Activated naive CD4-positive, alpha-beta T cell treated with anti-CD3 and anti-CD28 coated beads, Interleukin-2, amount 50 U/mL, for 16 hours (primary cell): ENCODE results near the gene IER5.

ENCODE experiments used
- DNase-seq: peaks from one replicate; pipeline ENCODE4 v3.0.0-alpha.2; 2020

IER5 gene

GRCh38 chr1:181077576-181078242 is 10.8 kb upstream of the IER5 start:
- no peak for DNase-seq

GRCh38 chr1:181079382-181079781 is 9.1 kb upstream of the IER5 start:
- DNase-seq, result no peak

- DNase-seq, result no peak
Observed at GRCh38 chr1:181079920-181080319, 8.6 kb upstream of the IER5 start.

- no peak for DNase-seq
Observed at GRCh38 chr1:181080556-181080955, 7.9 kb upstream of the IER5 start.

- no peak for DNase-seq
Observed at GRCh38 chr1:181081395-181081794, 7.1 kb upstream of the IER5 start.

- DNase-seq, result peak; percentile 53
Observed at GRCh38 chr1:181083842-181084605, 4.5 kb upstream of the IER5 start.

- no peak for DNase-seq
Observed at GRCh38 chr1:181084606-181084969, 3.9 kb upstream of the IER5 start.

GRCh38 chr1:181086091-181086490 is 2.4 kb upstream of the IER5 start:
- no peak for DNase-seq

- DNase-seq, result no peak
Observed at GRCh38 chr1:181086926-181087325, 1.6 kb upstream of the IER5 start.

- DNase-seq, result no peak
Observed at GRCh38 chr1:181087400-181087901, 1.0 kb upstream of the IER5 start.

GRCh38 chr1:181089017-181089675 is 646 bp downstream of the IER5 start:
- DNase-seq, result peak; percentile 35

- DNase-seq, result peak; percentile 63
Observed at GRCh38 chr1:181089676-181090544, 1.4 kb downstream of the IER5 start.

- peak; percentile 30 for DNase-seq
Observed at GRCh38 chr1:181090641-181091126, 2.2 kb downstream of the IER5 start.

GRCh38 chr1:181091309-181092040 is 3.0 kb downstream of the IER5 start:
- no peak for DNase-seq

GRCh38 chr1:181092056-181092455 is 3.6 kb downstream of the IER5 start:
- DNase-seq, result no peak

GRCh38 chr1:181092883-181093458 is 4.5 kb downstream of the IER5 start:
- no peak for DNase-seq

- no peak for DNase-seq
Observed at GRCh38 chr1:181094416-181095212, 6.1 kb downstream of the IER5 start.

GRCh38 chr1:181095260-181095659 is 6.8 kb downstream of the IER5 start:
- no peak for DNase-seq

GRCh38 chr1:181095763-181096184 is 7.3 kb downstream of the IER5 start:
- DNase-seq, result no peak

GRCh38 chr1:181097242-181097641 is 8.7 kb downstream of the IER5 start:
- no peak for DNase-seq
